AG04449 (cell line): Measurements from ENCODE around the gene MSL3B.

Source experiments
- CTCF ChIA-PET: fragments of 350-600 bp; formaldehyde crosslinking; extraction: SDS; loops from one replicate; lab custom pipeline; 2021; ENCODE audit warnings: antibody characterized with exemption; lab: Yijun Ruan, JAX
- POLR2A ChIA-PET: fragments of 400-600, 350-600 bp; formaldehyde crosslinking; extraction: SDS; loops from one replicate; lab custom pipeline; 2020; ENCODE audit warnings: antibody characterized with exemption, inconsistent platforms; lab: Yijun Ruan, JAX
- DNase-seq: peaks from one replicate; pipeline ENCODE4 v3.0.0-alpha.2; 2010; ENCODE audit warnings: low read depth, low spot score
- H3K4me3 ChIP-seq: 2 replicates; pipeline ENCODE4 v1.5.1; 2011; ENCODE audit warnings: low read depth, mild to moderate bottlenecking, control low read depth, low read length
- CTCF ChIP-seq: IDR thresholded peaks from one replicate; pipeline ENCODE4 v1.5.1; 2011; ENCODE audit warnings: mild to moderate bottlenecking, moderate library complexity, low read length, control low read depth, inconsistent platforms; ENCODE audit not compliant: insufficient read depth; ENCODE audit errors: missing control alignments

Gene MSL3B

GRCh38 chr2:233855345-233855744 lies 12.8 kb downstream of the MSL3B start:
- H3K4me3 ChIP-seq: no peak overlapping the region
- no peak for DNase-seq
- CTCF ChIA-PET: interaction anchor here (1.2 to 2.0 kb wide), 2 partner anchors 11 to 690 kb away, joined by 3 to 7 read pairs; no protein-coding TSS in a partner anchor
- POLR2A ChIA-PET: no interaction called here
- no peak for TF ChIP-seq CTCF

- peak; percentile 63 for DNase-seq
- peak within 1 kb of the TSS; percentile 90 for H3K4me3 ChIP-seq
- no peak for TF ChIP-seq CTCF
- CTCF ChIA-PET: interaction anchor here (2.0 kb wide), 1 partner anchor 12 kb away, joined by 7 read pairs; no protein-coding TSS in a partner anchor
- POLR2A ChIA-PET: no interaction called here
These were observed 13.8 kb downstream of the MSL3B start, which contains the start of gene HJURP for GRCh38 chr2:233854241-233854981. TSS of gene HJURP (minus strand) at chr2:233854535. CDS start at chr2:233854500, 35 bp downstream.

GRCh38 chr2:233853883-233854240 lies 14.3 kb downstream of the MSL3B start:
- CTCF ChIA-PET: interaction anchor here (2.0 kb wide), 1 partner anchor 12 kb away, joined by 7 read pairs; no protein-coding TSS in a partner anchor
- POLR2A ChIA-PET: no interaction called here
- peak overlapping the region; percentile 90 for H3K4me3 ChIP-seq
- TF ChIP-seq CTCF: no peak
- DNase-seq: no peak

GRCh38 chr2:233853353-233853752 lies 14.8 kb downstream of the MSL3B start:
- CTCF ChIA-PET: no interaction called here
- H3K4me3 ChIP-seq: peak overlapping the region; percentile 90
- DNase-seq: no peak
- no peak for TF ChIP-seq CTCF
- POLR2A ChIA-PET: no interaction called here

GRCh38 chr2:233852056-233852455 lies 16.1 kb downstream of the MSL3B start:
- CTCF ChIA-PET: interaction anchor here (0.8 kb wide), 1 partner anchor 693 kb away, joined by 3 read pairs; no protein-coding TSS in a partner anchor
- TF ChIP-seq CTCF: no peak
- no peak for DNase-seq
- POLR2A ChIA-PET: no interaction called here
- no peak overlapping the region for H3K4me3 ChIP-seq

GRCh38 chr2:233851169-233851568 lies 17.0 kb downstream of the MSL3B start:
- no peak for DNase-seq
- no peak for TF ChIP-seq CTCF
- ChIA-PET POLR2A (no interaction called here), CTCF (no interaction called here)
- H3K4me3 ChIP-seq: no peak overlapping the region
